Endometrial microvascular endothelial cells (primary cell): ENCODE results near the gene RTN4RL2. TPM values are rescaled to one million over a fixed set of nuclear protein-coding genes. Genes with fewer than 3 reads are reported as not detected.

ENCODE experiments used
- in situ Hi-C: cut with HindIII; loops from 2 replicates; pipeline ENCODE4 v1.10.0; 2017; ENCODE audit warnings: low sequenced_read_pairs, low pct_unique_long_range_greater_than_20kb; ENCODE audit errors: inconsistent ontology term
- total RNA-seq: library from RNA; depleted of rRNA; stranded (reverse); fragments of >200 nt; gene quantifications from one replicate; pipeline ENCODE4 v1.2.3, GENCODE V29; 2015; ENCODE audit errors: inconsistent ontology term

The RTN4RL2 gene
- total RNA-seq, 1 donor from 2014 or later = not detected

- in situ Hi-C loops = no loop called here
Observed at GRCh38 chr11:57490456-57491248, 30.3 kb downstream of the RTN4RL2 start.

- in situ Hi-C loops = no loop called here
Observed at GRCh38 chr11:57491371-57492061, 31.2 kb downstream of the RTN4RL2 start.

GRCh38 chr11:57493507-57494503 is 33.5 kb downstream of the RTN4RL2 start:
- in situ Hi-C loops = no loop called here

GRCh38 chr11:57496109-57496820 is 35.9 kb downstream of the RTN4RL2 start:
- in situ Hi-C loops = no loop called here

GRCh38 chr11:57497303-57498247 is 37.2 kb downstream of the RTN4RL2 start:
- in situ Hi-C loops = no loop called here

- in situ Hi-C loops = no loop called here
Observed at GRCh38 chr11:57498540-57498939, 38.2 kb downstream of the RTN4RL2 start.

GRCh38 chr11:57499413-57499982 is 39.2 kb downstream of the RTN4RL2 start:
- in situ Hi-C loops = no loop called here

- in situ Hi-C loops = no loop called here
Observed at GRCh38 chr11:57499983-57500461, 39.7 kb downstream of the RTN4RL2 start.

GRCh38 chr11:57500515-57500914 is 40.2 kb downstream of the RTN4RL2 start:
- in situ Hi-C loops = no loop called here

- in situ Hi-C loops = no loop called here
Observed at GRCh38 chr11:57500926-57501325, 40.6 kb downstream of the RTN4RL2 start.

GRCh38 chr11:57501953-57502352 is 41.6 kb downstream of the RTN4RL2 start:
- in situ Hi-C loops = no loop called here

- in situ Hi-C loops = no loop called here
Observed at GRCh38 chr11:57502376-57502775, 42.0 kb downstream of the RTN4RL2 start.

GRCh38 chr11:57502870-57503269 is 42.5 kb downstream of the RTN4RL2 start:
- in situ Hi-C loops = no loop called here

- in situ Hi-C loops = no loop called here
Observed at GRCh38 chr11:57504511-57504910, 44.2 kb downstream of the RTN4RL2 start.

GRCh38 chr11:57506522-57506921 is 46.2 kb downstream of the RTN4RL2 start:
- in situ Hi-C loops = no loop called here

GRCh38 chr11:57508341-57509170 is 48.2 kb downstream of the RTN4RL2 start:
- in situ Hi-C loops = no loop called here
